ENCODE results near the gene TCTN1.
"Not testable (repeated sequence)": the region's sequence is repeated elsewhere in the genome, so short reads cannot be mapped to it uniquely, and the experiment has no call there.

TCTN1 gene

GRCh38 chr12:110613771-110614684, at the start of gene TCTN1:
TSS of gene TCTN1 (plus strand) at chr12:110614129. CDS start at chr12:110614183, 54 bp downstream.
- peak; percentile 95 for DNase-seq

GRCh38 chr12:110564471-110564991, 49.4 kb upstream of the TCTN1 start:
- DNase-seq = no peak

- DNase-seq = no peak
These were observed 47.7 kb upstream of the TCTN1 start for GRCh38 chr12:110565894-110566871.

GRCh38 chr12:110566993-110567392, 46.9 kb upstream of the TCTN1 start:
- DNase-seq = no peak

GRCh38 chr12:110568752-110569151, 45.2 kb upstream of the TCTN1 start:
- no peak for DNase-seq

GRCh38 chr12:110569838-110570237, 44.1 kb upstream of the TCTN1 start:
- DNase-seq = not testable (repeated sequence)

GRCh38 chr12:110570798-110571197, 43.1 kb upstream of the TCTN1 start:
- not testable (repeated sequence) for DNase-seq

GRCh38 chr12:110574044-110574443, 39.9 kb upstream of the TCTN1 start:
- DNase-seq = no peak

- DNase-seq = not testable (repeated sequence)
These were observed 39.2 kb upstream of the TCTN1 start for GRCh38 chr12:110574717-110575230.

GRCh38 chr12:110575326-110575725, 38.6 kb upstream of the TCTN1 start:
- no peak for DNase-seq

- no peak for DNase-seq
These were observed 37.4 kb upstream of the TCTN1 start for GRCh38 chr12:110576504-110576903.

GRCh38 chr12:110577864-110578693, 35.9 kb upstream of the TCTN1 start:
- DNase-seq = peak in 1 of 2 experiments; percentile 17

- no peak for DNase-seq
These were observed 35.0 kb upstream of the TCTN1 start for GRCh38 chr12:110578694-110579534.

GRCh38 chr12:110579535-110580253, 34.2 kb upstream of the TCTN1 start:
- DNase-seq = no peak

GRCh38 chr12:110581931-110582275, 32.0 kb upstream of the TCTN1 start:
- DNase-seq = no peak

- DNase-seq = peak; percentile 74 to 82
These were observed 31.4 kb upstream of the TCTN1 start for GRCh38 chr12:110582276-110583136.

GRCh38 chr12:110583137-110584059, 30.5 kb upstream of the TCTN1 start, which contains the start of gene PPTC7:
TSS of gene PPTC7 (minus strand) at chr12:110583318. CDS start at chr12:110583031, 287 bp downstream.
- DNase-seq = peak; percentile 97

- peak; percentile 34 to 36 for DNase-seq
These were observed 28.6 kb upstream of the TCTN1 start for GRCh38 chr12:110585231-110585799.
